Panc1 (cell line): ENCODE data around the gene DDX24. TPM values are rescaled to one million over a fixed set of nuclear protein-coding genes. Genes with fewer than 3 reads are reported as not detected.

Source experiments
- ATAC-seq: fragments of 200-7000 bp; cut with Tn5 transposase; 2 replicates; pipeline ENCODE4 v1.9.1; 2020; ENCODE audit warnings: mild to moderate bottlenecking, moderate library complexity
- BruUV-seq: library from RNA; stranded (reverse); fragments of 400-500 nt; replicated peaks from 2 replicates; lab custom pipeline; 2021; lab: Mats Ljungman, UMichigan
- CTCF ChIA-PET: fragments of 300-600 bp; sonication (Branson Sonifier 250); formaldehyde crosslinking; loops from one replicate; lab custom pipeline; 2022; ENCODE audit warnings: antibody characterized with exemption; lab: Charles Lee
- POLR2A ChIA-PET: fragments of 300-600 bp; sonication (Branson Sonifier 250); formaldehyde crosslinking; loops from one replicate; lab custom pipeline; 2022; ENCODE audit warnings: antibody characterized with exemption; lab: Charles Lee
- DNase-seq: peaks from one replicate; pipeline ENCODE4 v3.0.0-alpha.2; 2010; ENCODE audit warnings: low read depth, low spot score
- H3K27ac ChIP-seq: 2 replicates; pipeline ENCODE4 v1.5.1; 2011; ENCODE audit warnings: mild to moderate bottlenecking, low read length, inconsistent platforms
- H3K27me3 ChIP-seq: fragments of 200-500 bp; sonication (Bioruptor generic); 2 replicates; pipeline ENCODE4 v1.6.0; 2014; ENCODE audit warnings: low read length, inconsistent platforms; ENCODE audit not compliant: control insufficient read depth, insufficient read depth
- H3K36me3 ChIP-seq: fragments of 200-500 bp; sonication (Bioruptor generic); 2 replicates; pipeline ENCODE4 v1.5.1; 2014; ENCODE audit warnings: inconsistent platforms, mild to moderate bottlenecking, low read length, moderate library complexity; ENCODE audit not compliant: control insufficient read depth, insufficient read depth
- H3K4me1 ChIP-seq: 2 replicates; pipeline ENCODE4 v1.5.1; 2011; ENCODE audit warnings: inconsistent platforms, mild to moderate bottlenecking, low read length, moderate library complexity; ENCODE audit not compliant: control insufficient read depth, insufficient read depth
- H3K4me3 ChIP-seq, 2 experiments: 2 replicates each; pipeline ENCODE4 v1.5.1; 2011 to 2012; ENCODE audit warnings: low read depth in 2 of 2, low read length in 2 of 2, mild to moderate bottlenecking in 2 of 2, inconsistent platforms in 1 of 2, moderate library complexity in 1 of 2
- H3K9me3 ChIP-seq: fragments of 200-500 bp; sonication (Bioruptor generic); 2 replicates; pipeline ENCODE4 v1.5.1; 2014; ENCODE audit warnings: low read depth, mild to moderate bottlenecking, inconsistent platforms, low read length, moderate library complexity; ENCODE audit not compliant: control insufficient read depth, insufficient read depth
- CTCF ChIP-seq: fragments of 450-650 bp; IDR thresholded peaks from 2 replicates; pipeline ENCODE4 v1.5.1; 2017; ENCODE audit warnings: mild to moderate bottlenecking
- POLR2AphosphoS5 ChIP-seq: IDR thresholded peaks from 2 replicates; pipeline ENCODE4 v1.6.1; 2012; ENCODE audit warnings: mild to moderate bottlenecking, low read depth, low read length, moderate library complexity
- REST ChIP-seq, 2 experiments: IDR thresholded peaks; 2 replicates each; pipeline ENCODE4 v1.6.1; 2011 to 2012; ENCODE audit warnings: low read depth in 2 of 2, control low read depth in 1 of 2, low read length in 1 of 2, mild to moderate bottlenecking in 1 of 2, moderate library complexity in 1 of 2; ENCODE audit not compliant: insufficient read depth in 1 of 2
- SIN3A ChIP-seq: IDR thresholded peaks from 2 replicates; pipeline ENCODE4 v1.6.1; 2012; ENCODE audit warnings: low read depth, mild to moderate bottlenecking, low read length, moderate library complexity, borderline replicate concordance; ENCODE audit not compliant: insufficient read depth
- TCF7L2 ChIP-seq: IDR thresholded peaks from 2 replicates; pipeline ENCODE4 v1.6.1; 2011; ENCODE audit warnings: mild to moderate bottlenecking, low read depth, low read length, inconsistent platforms
- in situ Hi-C: cut with HindIII; loops from 2 replicates; pipeline ENCODE4 v1.10.0; 2016; ENCODE audit warnings: low sequenced_read_pairs, low pct_unique_long_range_greater_than_20kb
- intact Hi-C: fragments of 100-400 bp; cut with micrococcal nuclease; formaldehyde crosslinking; loops from one replicate; pipeline ENCODE4 v1.10.0; 2022; ENCODE audit not compliant: unreplicated experiment
- total RNA-seq: library from RNA; stranded (reverse); gene quantifications from one replicate; pipeline ENCODE4 v1.2.1, GENCODE V29; 2021; ENCODE audit not compliant: unreplicated experiment

The DDX24 gene
- total RNA-seq, 1 experiment from 2014 or later = 103 TPM

GRCh38 chr14:94041551-94042346, 39.3 kb downstream of the DDX24 start:
- Histone ChIP-seq H3K36me3 (no peaks in the 10 kb centered on the region; the same call in 1 of the 2 replicates), H3K27ac (no peak overlapping the region), H3K9me3 (no peaks in the 10 kb centered on the region), H3K4me1 (no peaks in the 10 kb centered on the region), H3K27me3 (no peaks in the 10 kb centered on the region), H3K4me3 (no peak overlapping the region)
- CTCF ChIA-PET = no interaction called here
- intact Hi-C loops (no loop called here), in situ Hi-C loops (no loop called here)
- ATAC-seq (no peak; the same call in 1 of the 2 replicates), DNase-seq (no peak)
- TF ChIP-seq TCF7L2 (no peak), REST (IDR thresholded peaks at IDR 0.05; ENCODE audit: insufficient read depth in 1 of 2, low read depth in 2 of 2, low read length in 1 of 2) (no peak), SIN3A (no peak), POLR2AphosphoS5 (no peak), CTCF (no peak)
- POLR2A ChIA-PET = no interaction called here
- BruUV-seq = no TSS peak

GRCh38 chr14:94040796-94041195, 40.2 kb downstream of the DDX24 start:
- no TSS peak for BruUV-seq

More at GRCh38 chr14:94040796-94041195, 40.2 kb downstream of the DDX24 start:
- Histone ChIP-seq H3K27ac (no peak overlapping the region), H3K4me1 (no peaks in the 10 kb centered on the region), H3K36me3 (no peaks in the 10 kb centered on the region), H3K27me3 (no peaks in the 10 kb centered on the region), H3K4me3 (no peak overlapping the region), H3K9me3 (no peaks in the 10 kb centered on the region)
- POLR2A ChIA-PET = no interaction called here
- ATAC-seq (no peak), DNase-seq (no peak)
- no peak for TF ChIP-seq SIN3A
- no peak for TF ChIP-seq REST (IDR thresholded peaks at IDR 0.05; ENCODE audit: insufficient read depth in 1 of 2, low read depth in 2 of 2, low read length in 1 of 2)
- no peak for TF ChIP-seq CTCF
- no peak for TF ChIP-seq POLR2AphosphoS5
- TF ChIP-seq TCF7L2 = no peak
- CTCF ChIA-PET = no interaction called here
- in situ Hi-C loops (no loop called here), intact Hi-C loops (no loop called here)
